Tibial nerve (tissue), 4 donors: ENCODE measurements around the gene DNM2.

Source experiments
- CTCF ChIP-seq, 5 experiments: fragments of 200-600 bp in 3 of 5; fragments of 450-650 bp in 2 of 5; sonication (generic) in 3 of 5; IDR thresholded peaks; one replicate each; pipeline ENCODE4 v1.5.1; 2016 to 2019; ENCODE audit warnings: antibody characterized with exemption in 5 of 5, mild to moderate bottlenecking in 3 of 5, moderate library complexity in 2 of 5
- EP300 ChIP-seq, 2 donors: sonication (generic); formaldehyde crosslinking; IDR thresholded peaks; one replicate each; pipeline ENCODE4 v1.6.1; 2017; ENCODE audit warnings: antibody characterized with exemption in 2 of 2, mild to moderate bottlenecking in 1 of 2

DNA sequence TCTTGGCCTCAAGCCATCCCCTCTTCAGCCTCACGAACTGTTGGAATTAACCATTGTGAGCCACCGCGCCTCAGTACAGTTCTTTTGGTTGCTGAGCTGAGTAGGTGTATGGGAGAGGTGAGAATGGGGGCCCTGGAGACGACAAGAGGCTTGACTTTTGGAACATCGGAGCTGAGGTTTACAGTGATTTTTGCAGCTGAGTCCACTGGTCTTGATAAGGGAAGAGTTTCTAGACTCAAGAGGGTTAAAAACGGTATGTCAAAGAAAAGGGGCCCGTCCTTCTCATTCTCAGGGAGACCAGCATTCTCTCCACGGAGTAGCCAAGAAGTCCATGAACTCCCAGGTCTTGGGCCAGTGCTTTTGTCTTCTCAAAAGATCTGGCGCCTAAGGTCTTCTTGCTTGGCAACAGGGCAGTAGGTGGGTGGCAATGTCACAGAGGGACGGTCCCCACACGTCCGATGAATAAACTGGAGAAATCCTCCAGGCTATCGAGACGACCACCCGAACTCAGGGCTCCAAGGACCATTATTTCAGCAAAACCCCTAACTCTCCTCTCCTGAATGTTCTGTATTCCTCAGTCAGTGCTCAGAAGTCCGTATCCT, 23.1 kb upstream of the DNM2 start:
- no peak for TF ChIP-seq CTCF (IDR thresholded peaks at IDR 0.05)
- no peak for TF ChIP-seq EP300 (IDR thresholded peaks at IDR 0.05)
